ENCODE data around the gene DLGAP1.

- no peak for TF ChIP-seq CTCF (tag by site-specific recombination; IDR thresholded peaks at IDR 0.05)
- TF ChIP-seq ZSCAN23 (tag by site-specific recombination; IDR thresholded peaks at IDR 0.05): no peak
- no peak for TF ChIP-seq ZNF558 (tag by site-specific recombination; IDR thresholded peaks at IDR 0.05)
- no peak for TF ChIP-seq ZNF660 (tag by site-specific recombination; IDR thresholded peaks at IDR 0.05)
- TF ChIP-seq ZSCAN30 (tag by site-specific recombination; IDR thresholded peaks at IDR 0.05): no peak
- no peak for TF ChIP-seq ZNF76 (tag by site-specific recombination; IDR thresholded peaks at IDR 0.05; ENCODE audit: borderline replicate concordance, low read depth)
- no peak for TF ChIP-seq ZBTB7A (tag by site-specific recombination; IDR thresholded peaks at IDR 0.05; ENCODE audit: low read depth)
These were observed 16.2 kb downstream of the DLGAP1 start for GRCh38 chr18:4438938-4439337.
